ENCODE results near the gene ZBTB17. TPM values are rescaled to one million over a fixed set of nuclear protein-coding genes. Genes with fewer than 3 reads are reported as not detected.
"Not testable (repeated sequence)": the region's sequence is repeated elsewhere in the genome, so short reads cannot be mapped to it uniquely, and the experiment has no call there.

Gene ZBTB17
- total and polyA plus RNA-seq, 2 experiments from 2014 or later, result 21.9 to 26.6 TPM

GRCh38 chr1:15899266-15899665, 76.6 kb downstream of the ZBTB17 start:
- Mint-ChIP-seq H3K9me3 (no peaks in the 10 kb centered on the region), H3K4me1 (peaks cover 15% of the 10 kb centered on the region), H3K4me3 (no peak overlapping the region), H3K36me3 (ENCODE audit: low read depth) (no peaks in the 10 kb centered on the region), H3K27ac (0 out of 2 replicates have a peak overlapping the region, but pooled peaks have one; percentile 0), H3K27me3 (ENCODE audit: insufficient read depth, low read depth, poor library complexity) (peaks cover 4% of the 10 kb centered on the region)
- Histone ChIP-seq H3F3A (replicated peaks; ENCODE audit: low read depth) (no peaks in the 10 kb centered on the region), H3K4me1 (ENCODE audit: insufficient read depth) (peaks cover 12% of the 10 kb centered on the region; the same call in 1 of the 2 replicates), H3K36me3 (ENCODE audit: insufficient read depth) (no peaks in the 10 kb centered on the region), H3K79me2 (replicated peaks; ENCODE audit: insufficient read depth) (peaks cover 99% of the 10 kb centered on the region), H3K4me3 (no peak overlapping the region), H3K9me2 (ENCODE audit: insufficient read depth) (no peaks in the 10 kb centered on the region), H4K20me1 (replicated peaks; ENCODE audit: insufficient read depth) (peaks cover 12% of the 10 kb centered on the region; the same call in 1 of the 2 replicates), H3K4me2 (no peak overlapping the region), H3K27ac (ENCODE audit: low read depth) (no peak overlapping the region), H2AFZ (no peak overlapping the region), H3K27me3 (ENCODE audit: insufficient read depth) (no peaks in the 10 kb centered on the region)
- no peak for DNase-seq (ENCODE audit: low spot score)
- ATAC-seq, result no peak
- TF ChIP-seq ZNF331 (CRISPR knock-in tag; IDR thresholded peaks at IDR 0.05; ENCODE audit: low read depth) (no peak), STAT1 (IDR thresholded peaks at IDR 0.05; ENCODE audit: unreplicated experiment) (no peak)

- Histone ChIP-seq H3K27ac (ENCODE audit: low read depth) (peak overlapping the region; percentile 36), H3K79me2 (replicated peaks; ENCODE audit: insufficient read depth) (peaks cover 99% of the 10 kb centered on the region), H3K4me1 (ENCODE audit: insufficient read depth) (peaks cover 12% of the 10 kb centered on the region; the same call in 1 of the 2 replicates)
- H3F3A ChIP-seq (replicated peaks; ENCODE audit: low read depth); H2AFZ ChIP-seq; H3K36me3 Mint-ChIP-seq (ENCODE audit: low read depth); H3K4me3 Mint-ChIP-seq; H3K4me2 ChIP-seq; H3K27ac Mint-ChIP-seq; DNase-seq (ENCODE audit: low spot score); H4K20me1 ChIP-seq (replicated peaks; ENCODE audit: insufficient read depth); H3K27me3 Mint-ChIP-seq (ENCODE audit: insufficient read depth, low read depth, poor library complexity); H3K9me2 ChIP-seq (ENCODE audit: insufficient read depth); H3K27me3 ChIP-seq (ENCODE audit: insufficient read depth); H3K9me3 Mint-ChIP-seq; ATAC-seq; H3K4me3 ChIP-seq; H3K36me3 ChIP-seq (ENCODE audit: insufficient read depth): not testable (repeated sequence)
- H3K4me1 Mint-ChIP-seq, result peaks cover 15% of the 10 kb centered on the region
Measured at GRCh38 chr1:15896841-15897610, 78.9 kb downstream of the ZBTB17 start.

GRCh38 chr1:15895233-15895632, 80.7 kb downstream of the ZBTB17 start:
- ATAC-seq (no peak), DNase-seq (ENCODE audit: low spot score) (no peak)
- Histone ChIP-seq H3K4me2 (no peak overlapping the region), H4K20me1 (replicated peaks; ENCODE audit: insufficient read depth) (peaks cover 7% of the 10 kb centered on the region; the same call in 1 of the 2 replicates), H3K9me2 (ENCODE audit: insufficient read depth) (no peaks in the 10 kb centered on the region), H2AFZ (no peak overlapping the region), H3K27me3 (ENCODE audit: insufficient read depth) (no peaks in the 10 kb centered on the region), H3K4me3 (no peak overlapping the region), H3K27ac (ENCODE audit: low read depth) (no peak overlapping the region), H3K79me2 (replicated peaks; ENCODE audit: insufficient read depth) (peaks cover 100% of the 10 kb centered on the region), H3F3A (replicated peaks; ENCODE audit: low read depth) (no peaks in the 10 kb centered on the region), H3K4me1 (ENCODE audit: insufficient read depth) (peaks cover 4% of the 10 kb centered on the region; the same call in 1 of the 2 replicates), H3K36me3 (ENCODE audit: insufficient read depth) (no peaks in the 10 kb centered on the region)
- no peak overlapping the region for H3K27ac Mint-ChIP-seq
- H3K9me3 Mint-ChIP-seq, result no peaks in the 10 kb centered on the region
- H3K36me3 Mint-ChIP-seq (ENCODE audit: low read depth), result 0 out of 3 replicates have a peak, but pooled peaks cover 4% of the 10 kb centered on the region
- peaks cover 1% of the 10 kb centered on the region for H3K27me3 Mint-ChIP-seq (ENCODE audit: insufficient read depth, low read depth, poor library complexity)
- peaks cover 8% of the 10 kb centered on the region; the same call in 2 of the 3 replicates for H3K4me1 Mint-ChIP-seq
- H3K4me3 Mint-ChIP-seq, result no peak overlapping the region
- no peak for TF ChIP-seq POLR2AphosphoS5 (IDR thresholded peaks at IDR 0.05; ENCODE audit: low read depth)
- TF ChIP-seq NANOG (IDR thresholded peaks at IDR 0.05; ENCODE audit: borderline replicate concordance), result no peak
- no peak for TF ChIP-seq REST (IDR thresholded peaks at IDR 0.05; ENCODE audit: unreplicated experiment)
- no peak for TF ChIP-seq ZNF114 (CRISPR knock-in tag; IDR thresholded peaks at IDR 0.05)
- TF ChIP-seq ZNF331 (CRISPR knock-in tag; IDR thresholded peaks at IDR 0.05; ENCODE audit: low read depth), result no peak
- TF ChIP-seq CTCF (conservative IDR thresholded peaks at IDR 0.05; ENCODE audit: low read depth in 2 of 2), result no peak
- no peak for TF ChIP-seq EZH2 (IDR thresholded peaks at IDR 0.05; ENCODE audit: low read depth, unreplicated experiment)
- no peak for TF ChIP-seq EZH2phosphoT487 (IDR thresholded peaks at IDR 0.05; ENCODE audit: unreplicated experiment)
- no peak for TF ChIP-seq CREB1 (CRISPR knock-in tag; IDR thresholded peaks at IDR 0.05; ENCODE audit: low read depth)
- TF ChIP-seq STAT1 (IDR thresholded peaks at IDR 0.05; ENCODE audit: unreplicated experiment), result no peak

Data from GM23338 (cell line).